ENCODE measurements around the gene CTNNA1. TPM values are rescaled to one million over a fixed set of nuclear protein-coding genes. Genes with fewer than 3 reads are reported as not detected.
"Not testable (repeated sequence)": the region's sequence is repeated elsewhere in the genome, so short reads cannot be mapped to it uniquely, and the experiment has no call there.

The CTNNA1 gene
- total RNA-seq, 4 donors from 2014 or later: 92.6 to 164 (median 114) TPM

DNA sequence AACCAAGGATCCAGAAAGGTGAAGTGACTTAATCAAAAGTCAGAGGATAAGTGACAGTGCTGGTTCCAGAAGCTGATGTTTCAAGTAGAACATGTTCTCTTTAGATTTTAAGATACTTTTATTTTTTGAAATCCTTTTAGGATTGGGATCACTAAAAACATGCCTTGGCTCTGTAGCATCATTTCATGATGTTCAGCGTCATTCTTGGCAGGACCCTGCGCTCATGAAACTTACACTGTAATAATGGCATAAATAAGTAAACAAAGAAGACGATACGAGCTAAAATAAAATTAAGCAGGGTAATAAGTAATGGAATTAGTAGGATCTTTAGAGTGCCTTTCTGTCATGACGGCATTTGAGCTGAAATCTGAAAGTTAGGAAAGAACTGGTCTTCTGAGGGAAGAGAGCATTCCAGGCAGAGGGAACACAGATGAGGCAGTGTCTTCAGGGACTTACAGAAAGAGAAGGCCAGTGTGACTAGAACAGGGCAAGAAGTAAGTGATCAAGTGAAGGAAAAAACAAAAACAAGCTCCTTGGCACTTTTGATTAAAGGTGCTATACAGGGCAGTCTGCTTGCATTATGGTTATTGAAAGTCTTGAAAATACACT, 19.9 kb downstream of the CTNNA1 start:
- Histone ChIP-seq H3K27ac (no peak overlapping the region), H3K27me3 (no peaks in the 10 kb centered on the region), H3K4me3 (no peak overlapping the region), H3K4me1 (peaks cover 17 to 18% of the 10 kb centered on the region in 2 donors), H3K36me3 (no peaks in the 10 kb centered on the region), H3K9me3 (no peaks in the 10 kb centered on the region)
- DNase-seq (no peak), ATAC-seq (peak in 1 of 2 donors; percentile 18)
- no peak for TF ChIP-seq POLR2A (IDR thresholded peaks at IDR 0.05)
- TF ChIP-seq, protein P1, sequence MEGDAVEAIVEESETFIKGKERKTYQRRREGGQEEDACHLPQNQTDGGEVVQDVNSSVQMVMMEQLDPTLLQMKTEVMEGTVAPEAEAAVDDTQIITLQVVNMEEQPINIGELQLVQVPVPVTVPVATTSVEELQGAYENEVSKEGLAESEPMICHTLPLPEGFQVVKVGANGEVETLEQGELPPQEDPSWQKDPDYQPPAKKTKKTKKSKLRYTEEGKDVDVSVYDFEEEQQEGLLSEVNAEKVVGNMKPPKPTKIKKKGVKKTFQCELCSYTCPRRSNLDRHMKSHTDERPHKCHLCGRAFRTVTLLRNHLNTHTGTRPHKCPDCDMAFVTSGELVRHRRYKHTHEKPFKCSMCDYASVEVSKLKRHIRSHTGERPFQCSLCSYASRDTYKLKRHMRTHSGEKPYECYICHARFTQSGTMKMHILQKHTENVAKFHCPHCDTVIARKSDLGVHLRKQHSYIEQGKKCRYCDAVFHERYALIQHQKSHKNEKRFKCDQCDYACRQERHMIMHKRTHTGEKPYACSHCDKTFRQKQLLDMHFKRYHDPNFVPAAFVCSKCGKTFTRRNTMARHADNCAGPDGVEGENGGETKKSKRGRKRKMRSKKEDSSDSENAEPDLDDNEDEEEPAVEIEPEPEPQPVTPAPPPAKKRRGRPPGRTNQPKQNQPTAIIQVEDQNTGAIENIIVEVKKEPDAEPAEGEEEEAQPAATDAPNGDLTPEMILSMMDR (IDR thresholded peaks at IDR 0.05 in 4 of 5, conservative IDR thresholded peaks at IDR 0.05 in 1 of 5): no peak
- intact Hi-C loops (cut with DNase I; ENCODE audit: low total_unique reads) (no loop called here), in situ Hi-C loops (cut with MboI; ENCODE audit: low sequenced_read_pairs in 4 of 4) (no loop called here)

DNA sequence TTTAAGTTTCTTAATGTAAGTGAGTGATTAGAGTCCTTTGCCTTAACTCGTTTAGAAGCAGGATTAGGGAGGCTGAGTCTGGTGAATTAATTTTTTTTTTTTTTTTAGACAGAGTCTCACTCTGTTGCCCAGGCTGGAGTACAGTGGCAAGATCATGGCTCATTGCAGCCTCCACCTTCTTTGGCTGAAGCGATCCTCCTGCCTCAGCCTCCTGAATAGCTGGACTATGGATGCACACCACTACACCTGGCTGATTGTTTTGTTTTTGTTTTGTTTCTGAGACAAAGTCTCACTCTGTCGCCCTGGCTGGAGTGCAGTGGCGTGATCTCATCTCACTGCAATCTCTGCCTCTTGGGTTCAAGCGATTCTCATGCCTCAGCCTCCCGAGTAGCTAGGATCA, 20.4 kb downstream of the CTNNA1 start:
- DNase-seq; ATAC-seq; intact Hi-C loops (cut with DNase I; ENCODE audit: low total_unique reads); H3K27me3 ChIP-seq; in situ Hi-C loops (cut with MboI; ENCODE audit: low sequenced_read_pairs in 4 of 4); H3K27ac ChIP-seq; H3K4me3 ChIP-seq; H3K36me3 ChIP-seq; H3K9me3 ChIP-seq: not testable (repeated sequence)
- H3K4me1 ChIP-seq: peaks cover 17 to 22% of the 10 kb centered on the region in 2 donors

DNA sequence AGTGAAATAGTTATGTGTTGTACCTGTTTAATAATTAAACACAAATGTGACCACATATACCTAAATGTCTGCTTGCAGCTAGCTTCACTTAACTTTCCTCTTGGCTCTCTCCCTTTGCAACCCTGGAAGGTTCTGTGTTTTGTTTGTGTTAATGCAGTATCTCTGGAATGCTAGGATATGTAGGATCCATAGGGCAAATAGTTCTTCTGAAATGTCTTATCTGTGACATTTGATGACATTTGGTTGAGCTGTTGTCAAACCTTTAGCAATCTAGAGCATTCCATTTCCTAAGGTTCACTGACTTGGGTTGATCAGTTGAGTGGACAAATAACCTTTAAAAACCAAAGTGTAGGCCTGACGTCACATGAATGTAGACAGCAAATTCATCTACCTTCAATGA, 21.8 kb downstream of the CTNNA1 start:
- in situ Hi-C loops (cut with MboI; ENCODE audit: low sequenced_read_pairs in 4 of 4): no loop called here
- intact Hi-C loops (cut with DNase I; ENCODE audit: low total_unique reads): no loop called here
- no peak for DNase-seq
- H3K4me1 ChIP-seq: peaks cover 17 to 30% of the 10 kb centered on the region in 2 donors
- H3K27me3 ChIP-seq: no peaks in the 10 kb centered on the region
- no peak for ATAC-seq
- H3K36me3 ChIP-seq: no peaks in the 10 kb centered on the region
- H3K27ac ChIP-seq: no peak overlapping the region
- no peak for TF ChIP-seq POLR2A (IDR thresholded peaks at IDR 0.05)
- TF ChIP-seq, protein P1 (IDR thresholded peaks at IDR 0.05 in 4 of 5, conservative IDR thresholded peaks at IDR 0.05 in 1 of 5): no peak
- no peak overlapping the region for H3K4me3 ChIP-seq
- no peaks in the 10 kb centered on the region for H3K9me3 ChIP-seq

DNA sequence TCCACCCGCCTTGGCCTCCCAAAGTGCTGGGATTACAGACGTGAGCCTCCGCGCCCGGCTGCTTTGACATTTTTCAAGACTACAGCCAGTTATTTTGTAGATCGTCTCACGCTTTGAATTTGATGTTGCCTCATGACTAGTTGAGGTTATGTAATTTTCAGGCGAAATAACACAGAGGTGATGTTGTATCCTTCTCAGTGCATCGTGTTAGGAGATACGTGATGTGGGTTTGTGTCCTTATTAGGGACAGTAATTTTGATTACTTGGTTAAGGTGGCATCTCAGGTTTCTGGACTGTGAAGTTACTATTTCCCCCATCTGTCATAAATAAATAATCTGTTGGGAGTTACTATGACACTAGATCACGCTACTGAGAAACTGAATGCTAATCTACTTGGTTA, 25.0 kb downstream of the CTNNA1 start:
- Histone ChIP-seq H3K4me1 (peaks cover under 1 to 14% of the 10 kb centered on the region in 2 donors), H3K9me3 (no peaks in the 10 kb centered on the region), H3K36me3 (peaks cover 0 to 9% of the 10 kb centered on the region in 2 donors), H3K27ac (no peak overlapping the region), H3K27me3 (no peaks in the 10 kb centered on the region), H3K4me3 (no peak overlapping the region)
- TF ChIP-seq POLR2A (IDR thresholded peaks at IDR 0.05): no peak
- TF ChIP-seq, protein P1 (IDR thresholded peaks at IDR 0.05 in 4 of 5, conservative IDR thresholded peaks at IDR 0.05 in 1 of 5): no peak
- DNase-seq (no peak), ATAC-seq (no peak)
- intact Hi-C loops (cut with DNase I; ENCODE audit: low total_unique reads): no loop called here
- in situ Hi-C loops (cut with MboI; ENCODE audit: low sequenced_read_pairs in 4 of 4): no loop called here

DNA sequence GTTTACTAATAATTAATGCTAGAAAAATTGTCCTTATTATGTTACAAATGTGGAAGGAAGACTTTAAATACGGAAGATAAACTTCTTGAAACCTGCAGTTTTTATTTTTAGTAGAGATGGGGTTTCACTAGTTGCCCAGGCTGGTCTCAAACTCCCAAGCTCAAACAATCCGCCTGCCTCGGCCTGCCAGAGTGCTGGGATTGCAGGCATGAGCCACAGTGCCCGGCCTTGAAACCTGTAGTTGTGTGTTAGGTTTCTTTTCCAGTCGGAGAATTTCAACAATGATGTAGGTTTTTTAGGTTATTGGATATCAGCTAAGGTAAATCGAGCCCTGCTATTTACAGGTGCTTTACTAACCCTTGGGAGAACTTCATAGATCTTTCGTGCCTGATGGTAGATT, 30.8 kb downstream of the CTNNA1 start:
- H3K4me1 ChIP-seq: peaks cover 15 to 28% of the 10 kb centered on the region in 2 donors
- H3K27ac ChIP-seq: no peak overlapping the region
- ATAC-seq (no peak), DNase-seq (no peak)
- intact Hi-C loops (cut with DNase I; ENCODE audit: low total_unique reads) (no loop called here), in situ Hi-C loops (cut with MboI; ENCODE audit: low sequenced_read_pairs in 4 of 4) (no loop called here)
- H3K36me3 ChIP-seq: peaks cover 0 to 12% of the 10 kb centered on the region in 2 donors
- H3K27me3 ChIP-seq: no peaks in the 10 kb centered on the region
- H3K4me3 ChIP-seq: no peak overlapping the region
- TF ChIP-seq, protein P1 (IDR thresholded peaks at IDR 0.05 in 4 of 5, conservative IDR thresholded peaks at IDR 0.05 in 1 of 5): no peak
- TF ChIP-seq POLR2A (IDR thresholded peaks at IDR 0.05): no peak
- no peaks in the 10 kb centered on the region for H3K9me3 ChIP-seq
